ENCODE results near the gene NMT2. TPM values are rescaled to one million over a fixed set of nuclear protein-coding genes. Genes with fewer than 3 reads are reported as not detected.

NMT2 gene
- total RNA-seq, 2 donors from 2014 or later = 21.2 to 30.7 TPM

- DNase-seq (ENCODE audit: low spot score in 2 of 2) (no peak), ATAC-seq (no peak)
- H3K9me3 Mint-ChIP-seq = no peaks in the 10 kb centered on the region
- H3K27ac Mint-ChIP-seq = no peak overlapping the region
- H3K36me3 Mint-ChIP-seq = peaks cover 0 to 5% of the 10 kb centered on the region in 2 donors
Measured at GRCh38 chr10:15158972-15159371, 9.5 kb downstream of the NMT2 start.

- ATAC-seq (no peak), DNase-seq (ENCODE audit: low spot score in 2 of 2) (no peak)
- H3K36me3 Mint-ChIP-seq = peaks cover 0 to 5% of the 10 kb centered on the region in 2 donors
- H3K9me3 Mint-ChIP-seq = no peaks in the 10 kb centered on the region
- no peak overlapping the region for H3K27ac Mint-ChIP-seq
Measured at GRCh38 chr10:15158448-15158847, 10.0 kb downstream of the NMT2 start.

- peaks cover 0 to 5% of the 10 kb centered on the region in 2 donors for H3K36me3 Mint-ChIP-seq
- ATAC-seq (no peak), DNase-seq (ENCODE audit: low spot score in 2 of 2) (no peak)
- H3K27ac Mint-ChIP-seq = peak overlapping the region in 1 of 2 donors; percentile 55
- H3K9me3 Mint-ChIP-seq = no peaks in the 10 kb centered on the region
Measured at GRCh38 chr10:15155978-15156656, 12.4 kb downstream of the NMT2 start.

GRCh38 chr10:15152556-15152955, 15.9 kb downstream of the NMT2 start:
- Mint-ChIP-seq H3K36me3 (peaks cover 0 to 5% of the 10 kb centered on the region in 2 donors), H3K27ac (no peak overlapping the region), H3K9me3 (no peaks in the 10 kb centered on the region)
- ATAC-seq (no peak), DNase-seq (ENCODE audit: low spot score in 2 of 2) (no peak)

GRCh38 chr10:15150563-15150962, 17.9 kb downstream of the NMT2 start:
- Mint-ChIP-seq H3K36me3 (peaks cover 0 to 6% of the 10 kb centered on the region in 2 donors), H3K9me3 (no peaks in the 10 kb centered on the region), H3K27ac (no peak overlapping the region)
- ATAC-seq (no peak), DNase-seq (ENCODE audit: low spot score in 2 of 2) (no peak)

- peaks cover 0 to 6% of the 10 kb centered on the region in 2 donors for H3K36me3 Mint-ChIP-seq
- no peak overlapping the region for H3K27ac Mint-ChIP-seq
- ATAC-seq (no peak), DNase-seq (ENCODE audit: low spot score in 2 of 2) (no peak)
- H3K9me3 Mint-ChIP-seq = no peaks in the 10 kb centered on the region
Measured at GRCh38 chr10:15149042-15149771, 19.3 kb downstream of the NMT2 start.

- Mint-ChIP-seq H3K27ac (no peak overlapping the region), H3K9me3 (no peaks in the 10 kb centered on the region), H3K36me3 (peaks cover 0 to 6% of the 10 kb centered on the region in 2 donors)
- DNase-seq (ENCODE audit: low spot score in 2 of 2) (no peak), ATAC-seq (no peak)
Measured at GRCh38 chr10:15147594-15148392, 20.7 kb downstream of the NMT2 start.

- ATAC-seq (no peak), DNase-seq (ENCODE audit: low spot score in 2 of 2) (no peak)
- Mint-ChIP-seq H3K36me3 (peaks cover 0 to 6% of the 10 kb centered on the region in 2 donors), H3K9me3 (no peaks in the 10 kb centered on the region), H3K27ac (no peak overlapping the region)
Measured at GRCh38 chr10:15146366-15146765, 22.1 kb downstream of the NMT2 start.

- H3K27ac Mint-ChIP-seq = no peak overlapping the region
- H3K9me3 Mint-ChIP-seq = no peaks in the 10 kb centered on the region
- no peak for DNase-seq (ENCODE audit: low spot score in 2 of 2)
- ATAC-seq = no peak
- peaks cover 0 to 13% of the 10 kb centered on the region in 2 donors for H3K36me3 Mint-ChIP-seq
Measured at GRCh38 chr10:15144788-15145187, 23.7 kb downstream of the NMT2 start.

- Mint-ChIP-seq H3K27ac (peak overlapping the region; percentile 75 to 90), H3K9me3 (no peaks in the 10 kb centered on the region), H3K36me3 (peaks cover 6 to 35% of the 10 kb centered on the region in 2 donors)
- ATAC-seq = peak; percentile 90 to 92
- peak in 1 of 2 donors; percentile 31 for DNase-seq (ENCODE audit: low spot score in 2 of 2)
Measured at GRCh38 chr10:15141136-15142054, 27.1 kb downstream of the NMT2 start.

- peaks cover 6 to 31% of the 10 kb centered on the region in 2 donors for H3K36me3 Mint-ChIP-seq
- peak overlapping the region in 1 of 2 donors; percentile 75 for H3K27ac Mint-ChIP-seq
- H3K9me3 Mint-ChIP-seq = no peaks in the 10 kb centered on the region
- ATAC-seq (no peak), DNase-seq (ENCODE audit: low spot score in 2 of 2) (no peak)
Measured at GRCh38 chr10:15140698-15141097, 27.8 kb downstream of the NMT2 start.

- DNase-seq (ENCODE audit: low spot score in 2 of 2) (no peak), ATAC-seq (no peak)
- Mint-ChIP-seq H3K9me3 (no peaks in the 10 kb centered on the region), H3K27ac (peak overlapping the region in 1 of 2 donors; percentile 52), H3K36me3 (peaks cover 6 to 38% of the 10 kb centered on the region in 2 donors)
Measured at GRCh38 chr10:15137636-15138035, 30.9 kb downstream of the NMT2 start.

- no peaks in the 10 kb centered on the region for H3K9me3 Mint-ChIP-seq
- DNase-seq (ENCODE audit: low spot score in 2 of 2) = no peak
- ATAC-seq = no peak
- peaks cover 6 to 38% of the 10 kb centered on the region in 2 donors for H3K36me3 Mint-ChIP-seq
- H3K27ac Mint-ChIP-seq = no peak overlapping the region
Measured at GRCh38 chr10:15137036-15137359, 31.5 kb downstream of the NMT2 start.

- Mint-ChIP-seq H3K9me3 (no peaks in the 10 kb centered on the region), H3K27ac (no peak overlapping the region), H3K36me3 (peaks cover 8 to 41% of the 10 kb centered on the region in 2 donors)
- DNase-seq (ENCODE audit: low spot score in 2 of 2) (no peak), ATAC-seq (no peak)
Measured at GRCh38 chr10:15136129-15137035, 32.1 kb downstream of the NMT2 start.

- Mint-ChIP-seq H3K27ac (no peak overlapping the region), H3K36me3 (peaks cover 11 to 33% of the 10 kb centered on the region in 2 donors), H3K9me3 (no peaks in the 10 kb centered on the region)
- DNase-seq (ENCODE audit: low spot score in 2 of 2) = no peak
- ATAC-seq = no peak
Measured at GRCh38 chr10:15131330-15131729, 37.2 kb downstream of the NMT2 start.

Measured in activated naive CD4-positive, alpha-beta T cell treated with anti-CD3 and anti-CD28 coated beads, Interleukin-2, amount 50 U/mL, for 72 hours (primary cell).